Fibroblast of lung (primary cell): Measurements from ENCODE around the gene C1S. TPM values are rescaled to one million over a fixed set of nuclear protein-coding genes. Genes with fewer than 3 reads are reported as not detected.

ENCODE experiments used
- DNase-seq, 2 donors: peaks; one replicate each; pipeline versions ENCODE4 v3.0.0 to v3.0.0-alpha.2; 2010; ENCODE audit warnings: low read depth in 2 of 2
- H2AFZ ChIP-seq: 2 replicates; pipeline ENCODE4 v1.5.1; 2012; ENCODE audit warnings: low read length, control low read depth, inconsistent platforms
- H3K27ac ChIP-seq: 2 replicates; pipeline ENCODE4 v1.5.1; 2011; ENCODE audit warnings: low read length, control low read depth; ENCODE audit not compliant: insufficient read depth
- H3K27me3 ChIP-seq: 2 replicates; pipeline ENCODE4 v1.5.1; 2011; ENCODE audit warnings: mild to moderate bottlenecking, low read length; ENCODE audit not compliant: control insufficient read depth, insufficient read depth
- H3K36me3 ChIP-seq: 2 replicates; pipeline ENCODE4 v1.5.1; 2011; ENCODE audit warnings: low read length; ENCODE audit not compliant: control insufficient read depth, insufficient read depth
- H3K4me1 ChIP-seq: 2 replicates; pipeline ENCODE4 v1.5.1; 2011; ENCODE audit warnings: low read length; ENCODE audit not compliant: control insufficient read depth, insufficient read depth; ENCODE audit errors: extremely low read depth
- H3K4me2 ChIP-seq: 2 replicates; pipeline ENCODE4 v1.5.1; 2011; ENCODE audit warnings: low read length, control low read depth; ENCODE audit not compliant: insufficient read depth; ENCODE audit errors: extremely low read depth
- H3K4me3 ChIP-seq, 4 experiments: fragments of 200-600 bp in 1 of 4; sonication (generic) in 1 of 4; replicated peaks in 1 of 4; 2 replicates each; pipeline ENCODE4 v1.5.1; 2011 to 2016; ENCODE audit warnings: low read length in 4 of 4, low read depth in 3 of 4, mild to moderate bottlenecking in 3 of 4, control low read depth in 2 of 4, inconsistent platforms in 1 of 4, mixed read lengths in 1 of 4; ENCODE audit not compliant: insufficient read depth in 1 of 4; ENCODE audit errors: control extremely low read depth in 1 of 4
- H3K79me2 ChIP-seq: 2 replicates; pipeline ENCODE4 v1.5.1; 2012; ENCODE audit warnings: mild to moderate bottlenecking, low read length, inconsistent platforms; ENCODE audit not compliant: control insufficient read depth, insufficient read depth
- H3K9ac ChIP-seq: 2 replicates; pipeline ENCODE4 v1.5.1; 2011; ENCODE audit warnings: mild to moderate bottlenecking, low read length, control low read depth; ENCODE audit not compliant: insufficient read depth
- H3K9me3 ChIP-seq: 2 replicates; pipeline ENCODE4 v1.5.1; 2012; ENCODE audit warnings: low read depth, low read length; ENCODE audit not compliant: control insufficient read depth, insufficient read depth
- H4K20me1 ChIP-seq: 2 replicates; pipeline ENCODE4 v1.5.1; 2011; ENCODE audit warnings: low read length; ENCODE audit not compliant: control insufficient read depth, insufficient read depth; ENCODE audit errors: extremely low read depth
- CTCF ChIP-seq, 2 donors: IDR thresholded peaks in 1 of 2; conservative IDR thresholded peaks in 1 of 2; 1 replicate in 1 of 2; 2 replicates in 1 of 2; pipeline ENCODE4 v1.5.1; 2011 to 2012; ENCODE audit warnings: low read length in 2 of 2, control low read depth in 1 of 2, inconsistent platforms in 1 of 2, low read depth in 1 of 2, mild to moderate bottlenecking in 1 of 2
- EZH2 ChIP-seq: IDR thresholded peaks from 2 replicates; pipeline ENCODE4 v1.5.1; 2012; ENCODE audit warnings: low read length, control low read depth, mild to moderate bottlenecking; ENCODE audit errors: missing control alignments
- polyA plus RNA-seq, 2 donors: library from polyadenylated mRNA; depleted of rRNA in 1 of 2; stranded (reverse) in 1 of 2; unstranded in 1 of 2; fragments of >200 nt; gene quantifications; 2 replicates each; pipeline ENCODE4 v1.2.1, GENCODE V29; 2011 to 2012; ENCODE audit warnings: missing spikeins in 1 of 2
- total RNA-seq: library from RNA; depleted of rRNA; stranded (reverse); fragments of >200 nt; gene quantifications from 2 replicates; pipeline ENCODE4 v1.2.1, GENCODE V29; 2014

C1S gene
- total and polyA plus RNA-seq, 2 donors (not counting 1 experiment from before 2014, with no cell fraction given): 507 to 997 TPM

DNA sequence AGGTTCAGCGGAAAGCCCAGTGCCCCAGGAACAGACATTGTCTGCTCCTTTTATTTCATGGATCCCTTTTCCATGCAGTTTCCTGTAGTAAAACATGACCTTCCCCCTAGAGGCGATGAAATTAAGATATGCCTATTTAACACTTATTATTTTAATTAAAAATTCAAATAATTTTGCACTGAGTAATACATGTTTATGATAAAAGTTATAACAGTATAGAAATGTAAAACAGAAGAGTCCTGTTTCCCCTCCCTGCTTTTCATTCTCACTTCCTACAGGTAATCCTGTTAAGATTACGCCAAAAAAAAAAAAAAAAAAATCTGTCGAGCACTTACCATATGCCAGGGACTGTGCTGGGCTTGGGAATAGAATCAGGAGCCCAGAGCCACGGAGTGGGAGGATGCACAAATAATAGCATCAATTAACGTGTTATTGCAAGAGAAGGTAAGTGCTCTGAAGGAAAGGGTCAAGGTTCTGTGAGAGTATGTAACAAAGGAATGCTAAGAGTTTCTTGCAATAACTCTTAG lies 41.4 kb upstream of the C1S start:
- H3K9me3 ChIP-seq: no peaks in the 10 kb centered on the region
- H3K4me1 ChIP-seq: peaks cover 3% of the 10 kb centered on the region
- peak in 1 of 2 donors; percentile 6 for DNase-seq
- no peaks in the 10 kb centered on the region for H3K27me3 ChIP-seq
- TF ChIP-seq CTCF (conservative IDR thresholded peaks at IDR 0.05 in 1 of 2, IDR thresholded peaks at IDR 0.05 in 1 of 2; ENCODE audit: low read depth in 1 of 2, low read length in 2 of 2) (no peak), EZH2 (no peak)
- H3K4me2 ChIP-seq: peak overlapping the region; percentile 61
- no peaks in the 10 kb centered on the region for H3K36me3 ChIP-seq
- peak overlapping the region; percentile 21 for H2AFZ ChIP-seq
- no peaks in the 10 kb centered on the region for H3K79me2 ChIP-seq
- peak overlapping the region; percentile 34 to 90 (median 64) for H3K4me3 ChIP-seq
- peak overlapping the region; percentile 5 for H3K9ac ChIP-seq
- H4K20me1 ChIP-seq: no peaks in the 10 kb centered on the region
- no peak overlapping the region for H3K27ac ChIP-seq

DNA sequence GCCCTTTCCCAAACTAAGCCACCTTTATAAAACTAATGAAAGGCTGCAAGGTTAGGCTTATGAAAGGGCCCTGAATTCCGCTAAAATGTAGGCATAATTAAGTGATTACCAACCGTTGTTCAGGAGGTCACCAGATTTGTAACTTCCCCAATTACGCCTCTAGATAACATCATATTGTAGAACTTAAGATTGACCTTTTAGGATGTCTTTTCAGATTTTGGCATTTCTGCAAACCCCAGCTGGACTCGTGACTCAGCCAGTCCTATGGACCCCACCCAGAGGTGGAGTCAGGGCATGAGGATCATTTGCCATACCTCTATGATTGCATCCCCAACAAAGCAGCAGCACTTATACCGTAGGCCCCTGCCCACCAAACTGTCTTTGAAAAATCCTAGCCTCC lies 38.6 kb upstream of the C1S start:
- Histone ChIP-seq H2AFZ (no peak overlapping the region), H4K20me1 (no peaks in the 10 kb centered on the region), H3K9ac (no peak overlapping the region), H3K4me3 (no peak overlapping the region), H3K36me3 (no peaks in the 10 kb centered on the region), H3K27me3 (no peaks in the 10 kb centered on the region), H3K79me2 (no peaks in the 10 kb centered on the region), H3K4me1 (peaks cover 3% of the 10 kb centered on the region), H3K27ac (no peak overlapping the region), H3K4me2 (peak overlapping the region; percentile 19), H3K9me3 (no peaks in the 10 kb centered on the region)
- DNase-seq: peak in 1 of 2 donors; percentile 34
- TF ChIP-seq CTCF (conservative IDR thresholded peaks at IDR 0.05 in 1 of 2, IDR thresholded peaks at IDR 0.05 in 1 of 2; ENCODE audit: low read depth in 1 of 2, low read length in 2 of 2) (no peak), EZH2 (no peak)

DNA sequence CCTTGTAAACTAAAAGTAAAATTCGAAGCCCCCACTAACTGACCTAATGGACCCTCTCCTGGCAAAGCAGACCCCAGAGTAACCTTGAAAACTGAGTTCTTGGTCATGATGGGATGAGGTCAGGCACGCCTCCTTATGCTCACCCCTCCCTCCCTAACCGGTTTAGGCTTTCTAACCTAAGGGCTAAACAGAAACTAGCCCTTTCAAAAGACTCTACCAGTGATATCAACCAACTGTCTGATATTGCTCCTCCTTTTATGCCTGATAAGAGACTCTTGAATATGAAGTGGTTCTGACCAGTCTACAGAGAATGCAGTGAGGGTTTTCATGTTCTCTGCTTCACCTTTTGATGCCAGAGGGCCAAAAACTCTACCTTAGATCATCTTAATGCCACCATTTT lies 37.4 kb upstream of the C1S start:
- DNase-seq: no peak
- TF ChIP-seq CTCF (conservative IDR thresholded peaks at IDR 0.05 in 1 of 2, IDR thresholded peaks at IDR 0.05 in 1 of 2; ENCODE audit: low read depth in 1 of 2, low read length in 2 of 2) (no peak), EZH2 (no peak)
- Histone ChIP-seq H3K4me2 (no peak overlapping the region), H3K9me3 (no peaks in the 10 kb centered on the region), H3K9ac (no peak overlapping the region), H2AFZ (no peak overlapping the region), H3K27me3 (no peaks in the 10 kb centered on the region), H3K36me3 (no peaks in the 10 kb centered on the region), H3K79me2 (no peaks in the 10 kb centered on the region), H4K20me1 (no peaks in the 10 kb centered on the region), H3K4me3 (no peak overlapping the region), H3K4me1 (peaks cover 3% of the 10 kb centered on the region), H3K27ac (no peak overlapping the region)
